ENCODE data around the gene LHFPL2.

LHFPL2 gene

DNA sequence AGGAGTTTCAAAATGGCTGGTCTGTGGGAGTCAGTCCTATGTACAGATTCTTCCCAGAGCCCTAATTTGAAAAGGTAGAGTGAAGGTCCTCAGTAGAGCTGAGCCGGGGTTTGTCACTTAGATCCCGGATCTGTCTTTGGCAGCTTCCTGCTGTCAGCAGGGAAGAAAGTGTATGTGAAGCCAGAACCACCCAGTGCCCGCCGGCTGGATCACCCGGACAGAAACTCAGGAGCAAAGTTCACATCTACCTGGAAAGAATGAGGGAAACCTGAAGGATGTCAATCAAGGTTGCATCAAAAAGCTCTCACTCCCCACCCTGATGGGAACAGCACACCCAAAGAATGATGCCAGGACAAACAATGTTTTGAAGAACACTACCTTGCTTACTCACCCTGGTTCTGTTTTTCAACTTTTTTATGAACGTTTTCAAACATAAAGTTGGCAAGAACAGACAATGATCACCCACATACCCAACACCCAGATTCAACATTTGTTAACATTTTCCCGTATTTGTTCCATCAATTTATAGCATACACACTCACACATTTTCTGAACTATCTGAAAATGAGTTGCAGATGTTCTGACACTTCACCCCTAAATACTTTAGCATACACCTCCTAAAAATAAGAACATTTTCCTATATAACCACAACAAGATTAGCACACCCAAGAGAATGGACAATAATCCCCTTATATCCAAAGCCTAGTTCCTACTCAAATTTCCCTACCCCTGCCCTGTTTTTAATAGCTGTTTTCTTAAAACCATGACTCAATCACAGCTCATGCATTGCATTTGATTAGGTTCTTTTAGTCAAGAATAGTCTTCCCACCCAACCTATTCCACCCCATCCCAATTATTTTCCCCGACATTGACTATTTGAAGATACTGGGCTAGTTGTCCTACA lies 133.9 kb downstream of the LHFPL2 start:
- no peak for DNase-seq

DNA sequence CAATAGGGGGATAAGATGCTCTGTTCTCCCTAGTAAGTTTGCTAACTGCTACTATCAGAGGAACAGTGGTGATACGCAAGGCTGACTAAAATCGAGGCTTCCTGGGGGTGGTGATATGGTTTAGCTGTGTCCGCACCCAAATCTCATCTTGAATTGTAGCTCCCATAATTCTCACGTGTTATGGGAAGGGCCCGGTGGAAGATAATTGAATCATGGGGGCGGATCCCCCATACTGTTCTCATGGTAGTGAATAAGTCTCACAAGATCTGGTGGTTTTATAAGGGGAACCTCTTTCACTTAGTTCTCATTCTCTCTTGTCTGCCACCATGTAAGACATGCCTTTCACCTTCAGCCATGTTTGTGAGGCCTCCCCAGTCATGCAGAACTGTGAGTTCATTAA lies 135.1 kb downstream of the LHFPL2 start:
- no peak for DNase-seq

DNA sequence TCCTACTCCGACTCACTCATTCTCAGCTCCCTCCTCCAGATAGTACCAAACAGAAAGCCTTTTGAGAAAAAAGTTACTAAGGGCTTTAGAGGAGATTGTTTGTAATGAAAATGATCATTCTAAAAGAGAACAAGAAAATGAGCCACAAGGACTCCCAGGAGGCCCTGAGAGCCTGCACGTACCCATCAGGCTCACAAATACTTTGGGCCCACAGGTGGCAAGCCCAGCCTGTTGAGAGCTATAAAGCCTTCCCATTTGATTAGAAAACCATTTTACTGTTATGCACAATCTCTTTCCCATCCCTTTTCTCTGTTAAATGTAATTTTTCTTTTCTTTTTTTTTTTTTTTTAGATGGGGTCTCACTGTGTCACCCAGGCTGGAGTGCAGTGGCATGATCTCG lies 136.1 kb downstream of the LHFPL2 start:
- DNase-seq, result no peak

- DNase-seq, result no peak
Measured at GRCh38 chr5:78511121-78511906, 137.3 kb downstream of the LHFPL2 start.

DNA sequence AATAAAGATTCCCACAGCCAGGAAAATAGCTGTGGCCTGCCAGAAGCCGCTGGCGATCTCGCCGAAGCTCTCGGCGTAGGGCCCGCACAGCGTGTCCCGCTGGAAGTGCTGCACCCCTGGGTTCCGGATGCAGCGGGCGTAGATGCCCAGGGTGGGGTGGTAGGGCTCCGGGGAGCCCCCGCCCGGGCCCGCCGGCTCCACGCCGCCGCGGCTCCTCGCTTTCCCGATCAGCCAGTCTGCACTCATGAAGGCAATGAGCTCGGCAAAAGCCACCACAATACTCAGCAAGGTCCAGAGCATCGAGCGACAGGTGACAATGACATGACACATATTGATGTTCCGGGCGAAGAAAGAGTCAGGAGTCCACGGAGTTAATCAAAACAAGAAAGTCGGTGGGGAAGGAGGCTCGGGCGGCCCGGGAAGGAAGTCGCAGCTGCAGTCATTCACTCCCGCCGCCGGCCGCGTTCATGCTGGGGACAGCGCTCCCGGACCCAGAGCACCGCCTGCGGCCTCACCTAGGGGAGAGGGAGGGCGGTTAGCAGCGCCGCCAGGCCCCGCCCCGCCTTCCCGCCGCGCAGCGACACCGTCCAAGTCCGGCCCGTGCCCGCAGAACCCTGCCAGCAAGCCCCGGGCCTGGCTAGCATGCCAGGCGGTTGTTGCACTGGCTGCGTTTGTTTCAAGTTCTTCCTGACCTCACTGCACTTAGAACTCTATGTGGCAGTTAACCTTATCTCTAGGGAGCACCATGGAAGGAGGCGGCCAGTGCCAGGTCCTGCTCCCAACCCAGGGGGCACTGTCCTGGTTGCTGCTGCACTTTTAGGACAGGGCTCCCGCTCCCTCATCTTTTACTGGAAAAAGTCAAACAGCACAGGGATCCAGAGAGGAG lies 138.4 kb downstream of the LHFPL2 start:
- DNase-seq, result peak; percentile 49

DNA sequence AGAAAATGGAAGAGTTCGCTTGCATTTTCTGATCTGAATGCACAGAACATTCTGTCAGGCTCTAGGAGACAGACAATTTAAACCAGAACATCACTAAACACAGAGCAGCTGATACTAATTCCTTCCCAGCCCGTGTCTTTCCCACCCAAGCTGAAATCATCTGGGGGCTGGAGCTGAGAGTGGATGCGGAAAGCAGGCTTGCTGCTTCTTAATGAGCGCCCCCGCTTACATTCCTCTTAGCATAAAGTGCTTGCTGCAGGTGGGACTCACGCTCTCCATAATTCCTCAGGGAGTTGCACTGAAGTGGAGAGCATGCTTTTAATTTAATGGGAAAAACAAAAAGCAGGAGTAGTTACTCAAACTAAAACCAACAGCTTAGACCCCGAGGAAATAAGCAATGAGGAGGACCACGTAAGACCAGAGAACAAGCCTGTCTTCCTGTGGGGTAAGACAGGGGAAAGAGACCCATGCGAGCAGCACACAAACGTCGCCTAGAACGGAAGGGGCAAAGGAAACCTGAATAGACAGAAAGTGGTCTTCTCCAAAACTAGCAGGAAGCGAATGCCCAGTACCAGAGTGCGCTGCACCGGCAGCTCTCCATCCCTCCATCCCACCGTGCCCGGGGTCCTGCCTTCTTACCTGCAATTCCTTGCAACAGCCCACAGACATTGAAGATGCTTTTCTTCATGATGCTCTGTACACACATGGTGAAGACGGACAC lies 139.3 kb downstream of the LHFPL2 start:
- no peak for DNase-seq

GRCh38 chr5:78508186-78508765 lies 140.3 kb downstream of the LHFPL2 start:
- DNase-seq, result no peak

GRCh38 chr5:78507531-78507930 lies 141.0 kb downstream of the LHFPL2 start:
- DNase-seq, result no peak

- no peak for DNase-seq
Measured at GRCh38 chr5:78506261-78507024, 142.1 kb downstream of the LHFPL2 start.

- no peak for DNase-seq
Measured at GRCh38 chr5:78505860-78506259, 142.7 kb downstream of the LHFPL2 start.

- DNase-seq, result peak; percentile 24
Measured at GRCh38 chr5:78504704-78505677, 143.6 kb downstream of the LHFPL2 start.

GRCh38 chr5:78503958-78504653 lies 144.5 kb downstream of the LHFPL2 start:
- DNase-seq, result no peak

DNA sequence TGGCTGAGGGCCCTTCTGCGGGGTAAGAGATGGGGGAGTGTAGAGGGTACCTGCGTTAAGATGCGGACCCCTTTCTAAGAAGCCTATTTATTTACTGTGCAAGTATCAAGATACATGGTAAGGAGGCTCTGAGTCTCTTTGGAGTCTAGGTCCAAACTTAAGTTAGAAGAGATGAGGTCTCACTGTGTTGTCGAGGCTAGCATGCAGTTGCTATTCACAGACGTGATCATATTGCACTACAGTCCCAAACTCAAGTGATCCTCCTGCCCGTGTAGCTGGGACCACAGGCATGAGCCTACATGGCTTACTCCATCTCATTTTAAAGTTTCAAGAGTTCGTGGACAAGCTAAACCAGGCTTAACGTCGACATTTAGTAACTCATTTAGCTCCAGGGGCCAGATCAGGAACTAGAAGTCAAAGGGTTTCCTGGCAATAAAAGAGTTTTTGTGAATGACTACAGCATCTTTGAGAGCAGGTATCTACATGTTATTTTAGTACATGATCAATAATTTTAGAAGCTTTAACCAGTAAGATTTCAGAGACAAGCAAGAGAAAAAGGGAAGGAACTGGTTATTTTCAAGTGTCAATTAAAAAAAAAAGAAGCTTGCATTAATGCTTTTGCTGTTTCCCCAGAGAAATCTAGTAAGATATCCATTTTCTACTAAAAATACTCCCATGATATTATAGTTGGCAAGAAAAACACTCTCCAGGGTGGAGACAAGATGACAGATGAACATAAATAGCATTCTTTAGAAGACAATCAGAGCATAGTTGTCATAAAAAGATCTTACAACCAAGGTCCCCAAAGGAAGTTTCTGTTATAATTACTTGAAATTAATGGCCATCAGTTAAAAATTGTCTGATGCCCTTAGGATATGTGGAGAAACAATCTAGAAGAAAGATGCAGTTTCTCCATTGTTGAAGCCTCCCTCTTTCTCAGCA lies 146.9 kb downstream of the LHFPL2 start:
- no peak for DNase-seq

GRCh38 chr5:78500871-78501270 lies 147.7 kb downstream of the LHFPL2 start:
- no peak for DNase-seq

- no peak for DNase-seq
Measured at GRCh38 chr5:78500028-78500427, 148.5 kb downstream of the LHFPL2 start.

- DNase-seq, result no peak
Measured at GRCh38 chr5:78499485-78499884, 149.1 kb downstream of the LHFPL2 start.

DNA sequence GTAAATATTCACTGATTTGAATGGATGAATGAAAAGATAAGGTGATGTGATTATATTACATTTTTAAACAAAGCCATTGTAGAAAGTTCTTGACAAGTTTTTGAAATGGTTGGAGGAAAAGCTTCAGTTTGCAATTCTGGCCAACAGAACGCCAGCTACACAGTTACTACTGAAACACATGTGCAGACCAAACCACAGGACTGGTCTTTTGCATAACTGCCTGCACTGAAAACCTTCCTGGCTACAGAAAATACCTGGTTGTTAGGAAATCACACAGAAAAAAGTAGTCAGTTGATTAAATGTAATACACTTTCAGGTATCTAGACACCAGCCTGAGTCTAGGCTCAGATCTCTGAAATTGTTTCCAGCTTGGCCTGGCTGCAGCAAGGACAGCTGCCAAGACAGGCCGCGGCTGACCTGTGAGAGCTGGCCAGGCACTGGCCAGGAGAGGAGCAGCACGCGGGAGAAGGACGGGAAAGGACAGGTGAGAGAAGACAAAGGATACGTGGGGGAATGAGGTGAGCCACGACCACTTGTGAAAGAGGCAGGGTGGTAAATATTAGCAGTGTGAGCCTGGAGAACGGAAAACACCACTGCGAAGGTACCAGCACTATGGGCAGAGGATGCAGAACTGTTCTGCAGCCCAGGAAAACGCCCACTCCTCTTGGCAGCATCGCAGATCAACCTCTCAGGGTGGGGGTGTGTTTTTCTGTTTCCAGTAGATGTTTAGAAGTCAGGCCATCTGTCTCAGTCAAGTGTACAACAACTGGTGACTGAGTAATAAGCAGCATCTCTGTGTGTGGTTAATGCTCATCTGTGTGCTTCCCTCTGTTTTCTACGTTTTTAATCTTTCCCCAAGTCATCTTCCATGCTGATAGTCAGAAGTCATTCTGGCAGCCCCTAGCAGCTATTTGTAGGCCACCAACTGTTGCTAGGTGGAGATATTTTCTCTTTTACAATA lies 150.7 kb downstream of the LHFPL2 start:
- no peak for DNase-seq
